HG03469 (cell line): Measurements from ENCODE around the gene FYN.
"Not testable (repeated sequence)": the region's sequence is repeated elsewhere in the genome, so short reads cannot be mapped to it uniquely, and the experiment has no call there.

Experiments used
- ATAC-seq: cut with Tn5 transposase; IDR thresholded peaks from one replicate; pipeline ENCODE4 v1.9.1; 2021; ENCODE audit warnings: mild to moderate bottlenecking, moderate library complexity, moderate number of reproducible peaks; ENCODE audit not compliant: unreplicated experiment

Gene FYN

DNA sequence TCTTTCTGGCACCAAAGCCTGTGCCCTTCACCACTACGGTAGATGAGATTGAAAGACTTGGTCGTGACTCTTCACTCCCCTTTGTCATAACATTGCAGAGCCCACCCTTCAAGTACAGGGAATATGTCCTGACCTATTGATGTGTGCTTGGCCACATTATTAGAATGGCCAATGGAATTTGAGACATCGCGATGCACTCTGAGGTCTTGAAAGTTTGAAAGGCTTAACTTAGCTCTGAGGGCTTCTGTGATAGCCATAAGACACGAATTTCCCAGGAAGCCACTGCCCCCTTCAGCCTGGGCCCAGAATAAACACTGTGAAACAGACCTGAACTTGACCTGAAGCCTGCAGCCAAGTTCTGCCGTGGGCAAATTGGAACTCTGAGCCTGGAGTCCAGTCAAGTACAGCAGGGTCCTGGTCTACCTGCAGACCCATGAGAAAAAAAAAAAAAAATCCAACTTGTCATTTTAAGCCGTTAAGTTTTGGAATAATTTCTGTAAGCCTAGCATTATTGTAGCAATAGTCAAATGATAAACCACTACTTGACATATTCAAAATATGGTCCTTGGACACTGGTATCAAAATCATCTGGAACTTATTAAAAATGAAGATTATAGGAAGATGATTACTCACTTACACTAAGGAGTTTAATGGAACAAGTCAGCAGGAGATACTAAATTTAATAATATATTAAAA is 230.6 kb downstream of the FYN start:
- ATAC-seq, result no peak

DNA sequence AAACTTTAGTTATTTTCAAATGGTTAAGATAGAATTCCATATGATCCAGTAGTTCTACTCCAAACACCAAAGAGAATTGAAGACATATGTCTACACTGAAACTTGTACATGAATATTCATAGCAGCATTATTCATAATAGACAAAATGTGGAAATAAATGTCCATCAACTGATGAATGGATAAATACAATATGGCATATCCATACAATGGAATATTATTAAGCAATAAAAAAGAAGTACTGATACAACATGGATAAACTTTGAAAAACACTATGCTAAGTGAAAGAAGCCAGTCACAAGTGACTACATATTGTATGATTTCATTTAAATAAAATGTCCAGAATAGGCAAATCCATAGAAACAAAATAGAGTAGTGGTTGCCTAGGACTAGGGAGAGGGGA is 234.0 kb downstream of the FYN start:
- ATAC-seq, result no peak

DNA sequence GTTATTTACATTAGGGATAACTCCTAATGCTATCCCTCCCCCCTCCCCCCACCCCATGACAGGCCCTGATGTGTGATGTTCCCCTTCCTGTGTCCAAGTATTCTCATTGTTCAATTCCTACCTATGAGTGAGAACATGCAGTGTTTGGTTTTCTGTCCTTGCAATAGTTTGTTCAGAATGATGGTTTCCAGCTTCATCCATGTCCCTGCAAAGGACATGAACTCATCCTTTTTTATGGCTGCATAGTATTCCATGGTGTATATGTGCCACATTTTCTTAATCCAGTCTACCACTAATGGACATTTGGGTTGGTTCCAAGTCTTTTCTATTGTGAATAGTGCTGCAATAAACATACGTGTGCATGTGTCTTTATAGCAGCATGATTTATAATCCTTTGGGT is 238.3 kb downstream of the FYN start:
- ATAC-seq, result not testable (repeated sequence)

DNA sequence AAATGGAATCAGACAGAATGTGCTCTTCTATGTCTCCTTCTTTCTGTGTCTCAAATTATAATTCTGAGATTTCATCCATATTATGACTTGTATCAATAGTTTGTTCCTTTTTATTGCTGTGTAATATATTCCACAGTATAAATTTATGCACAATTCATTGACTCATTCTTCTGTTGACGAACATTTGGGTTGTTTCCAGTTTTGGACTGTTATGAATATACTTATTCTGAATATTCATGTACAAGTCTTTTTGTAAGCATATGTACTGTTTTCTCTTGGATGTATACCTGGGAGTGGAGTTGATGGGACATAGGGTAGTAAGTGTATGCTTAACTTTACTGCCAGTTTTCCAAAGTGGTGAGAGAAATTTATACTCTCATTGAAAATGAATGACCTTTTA is 239.4 kb downstream of the FYN start:
- no peak for ATAC-seq

DNA sequence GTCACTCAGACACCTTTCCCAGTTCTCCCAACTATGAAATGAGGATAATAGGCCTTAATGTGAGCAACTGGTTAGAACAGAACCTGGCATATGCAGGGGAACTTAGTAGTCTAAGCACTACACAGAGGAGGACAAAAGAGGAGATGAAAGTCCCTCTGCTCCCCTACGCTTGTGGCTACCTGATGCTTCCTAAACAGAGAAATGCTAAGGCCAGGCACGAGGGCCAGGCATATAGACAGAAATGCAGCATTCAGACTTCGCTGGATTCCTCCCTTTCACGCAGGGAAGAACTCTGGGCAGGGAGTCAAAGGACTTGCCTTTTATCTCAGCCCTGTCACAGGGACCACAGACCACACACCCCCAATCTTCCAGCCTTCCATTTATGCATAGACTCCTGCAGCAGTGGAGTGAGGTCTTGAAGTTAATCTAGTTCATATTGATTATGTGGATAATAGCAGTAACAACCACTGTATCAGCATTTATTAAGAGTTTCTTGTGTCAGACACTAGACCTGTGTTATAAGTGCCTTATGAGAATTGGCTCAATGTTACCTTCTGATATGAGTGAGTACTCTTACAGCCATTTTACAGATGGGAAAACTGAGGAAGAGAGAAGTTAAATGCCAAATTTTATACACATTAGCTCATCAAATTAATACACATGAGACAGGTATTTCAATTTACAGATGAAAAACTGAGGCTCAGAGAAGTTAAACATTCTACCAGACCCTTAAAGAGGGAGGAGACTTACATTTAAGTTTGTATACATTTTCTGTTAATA is 240.6 kb downstream of the FYN start:
- no peak for ATAC-seq

DNA sequence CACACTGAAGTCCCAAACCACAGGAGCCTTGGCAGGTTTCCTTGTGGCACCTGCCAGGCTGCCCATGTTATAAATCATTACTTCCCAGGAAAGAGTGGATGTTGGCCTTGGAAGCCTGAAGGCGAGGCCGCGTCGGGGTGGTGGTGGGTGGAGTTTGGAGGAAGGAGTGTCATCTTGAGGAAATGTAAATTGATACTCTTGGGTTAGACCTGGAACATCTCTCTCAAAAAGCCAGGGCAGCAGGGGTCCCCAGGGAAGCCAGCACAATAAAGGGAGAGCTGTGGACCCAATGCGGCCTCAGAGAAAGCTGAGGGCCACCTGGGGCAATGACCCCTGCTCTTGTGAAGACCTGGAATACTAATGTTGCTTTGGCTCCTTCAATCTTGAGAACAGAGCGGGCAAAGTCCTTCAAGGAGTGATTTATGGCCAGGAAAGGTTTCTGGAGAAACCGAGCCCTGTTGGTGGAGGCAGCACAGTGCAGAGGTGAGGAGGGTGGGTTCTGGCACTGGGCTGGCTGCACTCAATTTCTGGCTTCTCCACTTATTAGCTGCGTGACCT is 241.3 kb downstream of the FYN start:
- no peak for ATAC-seq

DNA sequence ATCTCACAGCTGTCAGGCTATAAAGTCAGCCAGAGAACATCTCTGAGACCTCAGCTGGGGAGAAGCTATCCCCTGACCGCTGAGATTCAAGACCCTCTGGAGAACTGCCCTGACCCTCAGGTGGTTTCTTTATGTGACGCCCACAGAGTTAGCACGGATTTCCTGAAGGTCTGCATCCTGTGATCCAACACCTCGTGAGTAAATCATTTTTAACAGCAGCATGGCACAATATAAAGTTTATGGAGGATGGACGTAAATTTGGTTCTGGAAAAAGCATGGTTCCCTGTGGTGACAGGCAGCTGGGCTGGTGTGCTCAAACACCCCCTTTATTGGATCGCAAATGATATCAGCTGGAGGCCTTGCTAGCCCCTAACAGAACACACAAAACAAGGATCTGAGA is 242.2 kb downstream of the FYN start:
- no peak for ATAC-seq

DNA sequence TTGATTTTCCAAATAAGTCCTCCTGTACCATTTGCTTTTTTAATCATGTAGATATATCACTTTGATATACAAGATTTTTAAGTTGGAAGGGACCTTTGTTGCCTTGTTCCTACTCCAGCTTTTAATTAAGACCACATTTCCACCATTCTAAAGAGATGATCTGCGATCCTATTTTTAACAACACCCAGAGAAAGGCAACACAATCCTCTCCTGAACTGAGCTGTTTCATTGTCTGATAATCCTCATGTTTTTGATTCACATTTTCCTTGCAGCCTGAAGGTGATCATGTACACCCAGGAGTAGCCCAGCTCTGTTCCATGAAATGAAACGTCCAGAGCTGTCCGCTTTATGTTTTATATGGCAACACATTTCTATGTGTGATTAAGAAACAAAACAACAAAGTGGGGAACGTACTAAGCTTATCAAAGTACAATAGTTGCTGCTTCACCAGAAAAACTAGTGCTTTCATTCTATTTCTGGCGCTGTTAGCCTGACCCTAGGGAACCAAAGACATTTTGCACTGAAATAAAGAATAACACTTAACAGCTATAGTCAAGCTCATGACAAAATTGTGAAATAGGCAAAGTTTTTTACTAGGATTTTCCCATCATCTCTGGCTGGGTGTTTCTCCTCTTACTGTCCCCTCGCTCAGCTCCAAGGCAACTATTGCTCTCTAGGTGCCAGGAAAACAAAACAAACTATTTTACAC is 245.0 kb downstream of the FYN start:
- no peak for ATAC-seq

DNA sequence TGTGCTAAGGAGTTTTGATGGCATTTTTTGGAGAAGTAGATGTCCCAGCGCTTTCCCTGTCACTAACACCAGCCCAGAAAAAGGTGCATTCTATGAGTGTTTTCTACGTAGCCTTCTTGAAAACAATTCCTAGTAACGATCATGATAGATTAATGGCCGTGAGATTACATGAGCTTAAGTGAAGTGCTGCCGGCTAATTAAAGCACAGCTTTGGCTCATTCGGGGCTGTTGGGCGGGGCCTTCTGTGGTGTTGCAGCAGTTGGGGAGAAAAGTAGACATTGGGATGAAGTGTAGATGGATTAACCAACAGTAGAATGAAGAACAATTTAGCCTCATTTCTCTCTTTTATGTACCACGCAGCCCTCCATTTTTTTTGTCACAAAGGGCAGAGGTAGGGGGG is 246.8 kb downstream of the FYN start:
- no peak for ATAC-seq

DNA sequence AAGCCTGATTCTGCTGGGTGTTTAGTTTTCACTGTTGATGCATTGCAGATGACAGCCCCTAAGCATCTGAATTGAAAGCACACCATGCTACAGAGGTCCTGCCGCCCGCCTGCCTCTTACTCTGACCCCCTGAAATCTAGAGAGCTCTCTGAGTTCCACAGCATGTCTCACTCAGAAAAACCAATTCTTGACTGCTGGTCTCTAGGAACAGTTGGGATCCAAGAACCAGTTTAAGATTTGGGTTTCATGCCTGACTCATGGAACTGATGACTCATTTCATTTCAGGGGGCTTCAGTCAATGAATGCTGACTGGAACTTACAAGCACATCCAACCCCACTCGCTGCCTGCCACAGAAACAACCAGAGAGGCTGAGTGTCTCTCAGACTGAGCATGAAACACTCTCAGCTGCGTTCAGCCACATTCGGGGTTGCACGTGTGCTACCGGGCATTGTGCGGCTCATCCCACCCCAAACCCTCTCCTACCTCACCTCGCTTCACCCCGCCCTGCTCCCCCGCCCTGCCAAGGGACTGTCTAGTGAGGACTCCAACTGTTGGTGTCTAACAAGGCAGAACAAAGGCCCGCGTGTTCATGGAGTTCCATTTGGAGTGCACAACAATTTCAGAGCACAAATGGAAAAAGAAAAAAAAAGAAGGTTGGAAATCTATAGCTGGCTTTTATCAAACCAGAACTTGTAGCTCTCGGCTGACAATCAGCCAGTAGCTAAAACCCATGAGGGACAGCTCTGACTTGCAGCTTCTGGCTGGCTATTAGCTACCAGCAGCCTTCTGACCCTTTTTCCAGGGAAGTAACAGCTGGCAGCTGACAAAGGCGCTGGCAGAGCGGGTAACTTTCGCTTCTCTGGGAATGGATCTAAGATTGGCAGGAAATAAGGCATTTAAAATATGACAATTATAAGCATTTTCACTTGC is 247.5 kb downstream of the FYN start:
- no peak for ATAC-seq

DNA sequence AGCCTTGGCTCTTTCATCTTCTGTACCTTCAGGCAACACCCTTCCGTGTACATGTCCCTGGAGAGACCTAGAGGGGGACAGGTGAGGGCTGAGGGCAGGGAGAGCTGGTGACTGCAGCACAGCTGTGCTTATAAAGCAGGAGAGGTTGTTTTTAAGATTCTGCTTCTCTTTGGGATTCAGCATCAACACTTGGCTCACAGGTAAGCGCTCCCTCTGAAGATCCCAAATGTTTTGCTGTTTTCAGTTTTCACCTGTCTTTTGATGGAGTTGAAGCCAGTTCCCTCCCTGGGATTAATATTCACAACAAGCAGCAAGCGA is 248.2 kb downstream of the FYN start:
- no peak for ATAC-seq

DNA sequence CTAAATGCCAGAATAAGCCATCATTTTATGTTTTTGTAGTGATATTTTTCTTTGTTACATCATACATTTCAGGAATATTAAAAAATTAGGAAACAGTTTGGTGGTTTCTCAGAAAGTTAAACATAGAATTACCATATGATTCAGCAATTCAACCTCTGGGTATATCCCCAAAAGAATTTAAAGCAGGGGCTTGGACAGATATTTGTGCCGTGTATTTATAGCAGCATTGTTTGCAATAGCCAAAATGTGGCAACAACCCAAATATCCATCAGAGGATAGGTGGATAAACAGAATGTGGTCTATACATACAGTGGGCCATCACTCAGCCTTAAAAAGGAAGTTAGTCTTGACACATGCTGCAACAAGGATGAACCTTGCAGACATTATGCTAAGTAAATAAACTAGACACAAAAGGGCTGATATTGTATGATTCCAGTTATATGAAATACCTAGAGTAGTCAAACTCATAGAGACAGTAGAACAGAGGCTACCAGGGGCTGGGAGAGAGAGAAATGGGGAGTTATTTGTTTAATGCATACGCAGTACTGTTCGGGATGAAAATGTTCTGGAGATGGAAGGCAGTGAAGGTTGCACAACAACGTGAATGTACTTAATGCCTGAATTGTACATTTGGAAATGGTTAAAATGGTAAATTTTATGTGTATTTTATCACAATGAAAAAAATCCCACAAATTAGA is 248.7 kb downstream of the FYN start:
- no peak for ATAC-seq

DNA sequence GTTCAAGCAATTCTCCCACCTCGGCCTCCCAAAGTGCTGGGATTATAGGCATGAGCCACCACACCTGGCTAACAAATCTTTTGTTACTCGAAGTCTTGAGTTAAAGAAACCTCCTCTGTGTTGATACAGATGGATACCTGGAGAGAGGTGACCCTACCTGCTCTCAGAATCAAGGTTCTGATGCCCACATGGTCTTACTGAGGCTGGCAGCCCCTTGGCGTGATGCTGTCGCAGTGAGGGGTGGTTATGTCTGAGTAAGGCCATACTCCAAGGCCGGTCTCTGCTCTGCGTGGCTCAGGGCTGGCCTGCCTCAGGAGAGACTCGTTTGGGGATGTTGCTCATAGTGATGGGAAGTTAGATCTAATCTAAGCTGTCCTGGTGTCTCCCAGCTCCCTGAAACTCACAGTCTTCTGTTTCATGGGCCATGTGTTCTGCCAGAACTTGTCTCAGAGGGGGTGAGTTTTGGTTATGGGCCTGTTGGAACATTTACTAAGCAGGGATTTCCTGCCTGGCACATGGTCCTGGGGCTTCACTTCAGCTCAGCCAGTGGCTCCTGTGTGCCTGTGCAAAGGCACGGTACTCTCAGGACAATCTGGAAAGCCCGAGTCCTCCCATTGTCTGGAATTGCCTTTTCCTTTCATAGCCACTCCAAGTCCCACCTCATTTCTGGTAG is 250.1 kb downstream of the FYN start:
- no peak for ATAC-seq

DNA sequence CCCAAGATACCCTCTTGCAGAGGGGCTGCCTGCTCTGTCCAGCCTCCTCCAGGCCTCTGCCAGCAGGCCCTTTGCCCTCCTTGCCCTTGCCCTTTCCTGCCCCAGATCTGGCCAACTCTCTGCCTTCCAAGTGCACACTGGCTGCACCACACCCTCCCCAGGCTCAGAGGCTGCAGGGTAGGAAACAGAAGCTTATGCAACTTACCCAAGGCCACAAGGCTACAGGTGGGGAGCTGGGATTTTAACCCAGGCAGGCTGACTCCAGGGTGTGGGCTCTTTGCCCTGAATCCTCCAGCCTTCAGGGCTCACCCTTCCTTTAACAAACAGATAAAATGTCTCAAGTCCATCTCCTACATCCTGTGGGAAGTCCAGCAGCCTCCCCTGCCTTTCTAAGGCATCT is 253.1 kb downstream of the FYN start:
- no peak for ATAC-seq

DNA sequence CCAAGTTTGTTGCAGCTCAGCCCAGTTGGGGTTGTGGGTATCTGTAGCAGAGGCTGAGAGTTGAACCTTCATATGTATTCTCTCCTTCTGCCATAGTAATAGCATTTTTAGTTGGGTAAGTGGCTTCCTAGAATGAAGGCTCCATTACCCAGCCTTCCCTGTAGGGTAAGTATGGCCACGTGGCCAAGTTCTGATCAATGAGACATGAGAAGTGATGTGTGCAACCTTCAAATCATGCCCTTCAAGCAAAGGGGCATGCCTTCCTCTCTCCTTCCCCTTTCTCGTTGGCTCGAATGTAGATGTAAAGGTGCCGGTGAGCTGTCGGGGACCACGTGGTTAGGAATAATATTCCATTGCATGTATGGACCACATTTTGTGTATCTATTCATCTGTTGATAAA is 254.8 kb downstream of the FYN start:
- ATAC-seq, result no peak

DNA sequence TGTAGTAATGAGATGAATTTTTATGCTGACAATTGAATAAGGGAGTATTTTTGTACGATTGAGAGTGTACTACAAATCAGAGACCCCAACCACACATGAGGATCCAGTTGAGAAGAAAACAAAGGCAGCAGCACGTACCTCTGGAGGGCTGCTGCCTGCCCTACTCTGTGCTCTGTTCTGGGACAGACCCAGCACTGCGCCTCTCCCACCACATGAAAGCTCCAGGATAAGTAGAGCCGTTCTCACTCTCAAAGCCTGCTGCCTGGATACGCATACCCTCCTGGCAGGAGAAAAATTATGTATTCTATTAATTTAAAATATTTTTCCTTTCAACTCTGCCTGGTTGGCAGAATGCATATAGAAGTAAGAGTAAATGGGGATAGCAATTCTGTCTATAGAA is 256.1 kb downstream of the FYN start:
- ATAC-seq, result no peak

DNA sequence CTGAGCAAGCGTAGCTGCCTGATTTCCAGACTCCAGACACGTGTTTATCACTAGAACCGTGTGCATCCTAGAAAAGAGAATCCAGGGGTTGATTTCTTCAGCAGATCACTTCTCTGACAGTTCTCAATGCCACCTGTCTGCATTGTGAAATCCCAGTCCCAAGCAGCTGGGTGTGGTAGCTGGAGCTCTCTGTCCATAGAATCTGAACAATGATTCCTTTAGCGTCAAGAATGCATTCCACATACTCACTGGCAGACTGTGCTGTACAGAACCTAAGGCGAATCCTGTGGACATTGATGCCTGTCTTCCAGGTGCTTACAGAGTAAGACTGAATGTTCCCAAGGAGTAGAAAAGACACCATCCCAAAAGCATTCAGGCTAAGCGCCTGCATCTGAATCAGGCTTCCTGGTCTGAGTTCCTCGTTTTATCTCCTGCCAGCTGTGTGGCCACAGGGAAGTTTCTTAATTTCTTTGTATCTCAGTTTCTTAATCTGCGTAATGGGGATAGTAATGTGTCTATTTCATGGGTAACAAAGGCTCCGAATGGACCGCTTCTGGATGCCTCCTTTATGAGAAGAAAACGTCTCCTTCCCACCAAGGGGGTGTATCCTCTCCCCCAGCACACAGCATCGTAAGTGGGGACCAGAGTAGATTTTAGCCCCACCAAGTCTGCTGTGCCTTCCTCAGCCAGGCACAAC is 257.2 kb downstream of the FYN start:
- no peak for ATAC-seq

DNA sequence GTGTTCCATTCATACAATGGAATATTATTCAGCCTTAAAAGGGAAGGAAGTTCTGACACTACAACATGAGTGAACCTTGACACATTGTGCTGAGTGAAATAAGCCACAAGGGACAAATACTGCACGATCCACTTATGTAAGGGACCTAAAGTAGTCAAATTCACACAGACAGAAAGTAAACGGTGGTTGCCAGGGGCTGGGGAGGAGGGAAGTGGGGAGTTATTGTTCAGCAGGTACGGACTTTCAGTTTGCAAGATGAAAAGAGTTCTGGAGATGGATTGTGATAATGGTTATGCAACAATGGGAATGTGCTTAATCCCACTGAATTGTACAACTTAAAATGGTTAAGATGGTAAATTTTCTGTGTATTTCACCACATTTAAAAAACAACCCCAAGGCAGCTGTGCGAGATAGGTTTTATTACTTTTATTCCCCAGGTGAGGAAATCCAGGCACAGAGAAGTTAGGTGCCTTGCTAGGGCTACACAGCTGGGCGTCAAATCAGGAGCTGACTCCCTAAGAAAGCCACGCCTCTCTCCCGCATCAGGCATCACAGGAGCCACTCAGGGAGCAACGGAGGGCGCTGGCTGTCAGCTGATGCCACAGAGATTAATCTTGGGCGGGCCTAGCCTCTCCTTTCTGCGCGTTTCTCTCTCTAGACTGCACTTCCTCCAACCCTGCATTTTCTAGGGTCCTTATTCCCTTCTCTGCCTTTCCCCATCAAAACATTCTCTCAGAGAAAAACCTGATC is 258.2 kb downstream of the FYN start:
- no peak for ATAC-seq
